Stomach smooth muscle (tissue), 2 donors: ENCODE data around the gene GET4.
A peak's percentile ranks its signal among the peaks of the same experiment; 100 is the strongest.

Experiments used
- H3K27ac ChIP-seq: one replicate; pipeline ENCODE4 v1.7.0; 2013; ENCODE audit warnings: mild to moderate bottlenecking, low read length, inconsistent platforms
- H3K27me3 ChIP-seq, 2 donors: one replicate each; pipeline ENCODE4 v1.7.0; 2013; ENCODE audit warnings: low read length in 2 of 2; ENCODE audit not compliant: insufficient read depth in 2 of 2, control insufficient read depth in 1 of 2
- H3K36me3 ChIP-seq, 2 donors: one replicate each; pipeline ENCODE4 v1.7.0; 2013; ENCODE audit warnings: low read length in 2 of 2; ENCODE audit not compliant: control insufficient read depth in 2 of 2, insufficient read depth in 2 of 2
- H3K4me1 ChIP-seq: one replicate; pipeline ENCODE4 v1.7.0; 2013; ENCODE audit warnings: low read length; ENCODE audit not compliant: control insufficient read depth, insufficient read depth
- H3K4me3 ChIP-seq, 2 donors: one replicate each; pipeline ENCODE4 v1.7.0; 2013; ENCODE audit warnings: low read length in 2 of 2
- H3K9ac ChIP-seq, 2 donors: one replicate each; pipeline ENCODE4 v1.7.0; 2013; ENCODE audit warnings: low read length in 2 of 2, mild to moderate bottlenecking in 1 of 2
- H3K9me3 ChIP-seq, 2 donors: one replicate each; pipeline ENCODE4 v1.7.0; 2013; ENCODE audit warnings: low read length in 2 of 2; ENCODE audit not compliant: control insufficient read depth in 2 of 2
- donor health status: healthy.
- donor health status: Pancreatic carcinoma.

GET4 gene

GRCh38 chr7:910441-910861 lies 34.1 kb downstream of the GET4 start:
- no peaks in the 10 kb centered on the region for H3K9me3 ChIP-seq
- H3K9ac ChIP-seq = no peak overlapping the region
- no peak overlapping the region for H3K4me3 ChIP-seq
- no peak overlapping the region for H3K27ac ChIP-seq
- H3K27me3 ChIP-seq = no peaks in the 10 kb centered on the region
- H3K4me1 ChIP-seq = peaks cover 19% of the 10 kb centered on the region
- no peaks in the 10 kb centered on the region for H3K36me3 ChIP-seq

- H3K36me3 ChIP-seq = no peaks in the 10 kb centered on the region
- no peak overlapping the region for H3K9ac ChIP-seq
- no peaks in the 10 kb centered on the region for H3K9me3 ChIP-seq
- no peaks in the 10 kb centered on the region for H3K27me3 ChIP-seq
- H3K4me1 ChIP-seq = peaks cover 21% of the 10 kb centered on the region
- no peak overlapping the region for H3K4me3 ChIP-seq
- no peak overlapping the region for H3K27ac ChIP-seq
These were observed 34.6 kb downstream of the GET4 start for GRCh38 chr7:910931-911431.

DNA sequence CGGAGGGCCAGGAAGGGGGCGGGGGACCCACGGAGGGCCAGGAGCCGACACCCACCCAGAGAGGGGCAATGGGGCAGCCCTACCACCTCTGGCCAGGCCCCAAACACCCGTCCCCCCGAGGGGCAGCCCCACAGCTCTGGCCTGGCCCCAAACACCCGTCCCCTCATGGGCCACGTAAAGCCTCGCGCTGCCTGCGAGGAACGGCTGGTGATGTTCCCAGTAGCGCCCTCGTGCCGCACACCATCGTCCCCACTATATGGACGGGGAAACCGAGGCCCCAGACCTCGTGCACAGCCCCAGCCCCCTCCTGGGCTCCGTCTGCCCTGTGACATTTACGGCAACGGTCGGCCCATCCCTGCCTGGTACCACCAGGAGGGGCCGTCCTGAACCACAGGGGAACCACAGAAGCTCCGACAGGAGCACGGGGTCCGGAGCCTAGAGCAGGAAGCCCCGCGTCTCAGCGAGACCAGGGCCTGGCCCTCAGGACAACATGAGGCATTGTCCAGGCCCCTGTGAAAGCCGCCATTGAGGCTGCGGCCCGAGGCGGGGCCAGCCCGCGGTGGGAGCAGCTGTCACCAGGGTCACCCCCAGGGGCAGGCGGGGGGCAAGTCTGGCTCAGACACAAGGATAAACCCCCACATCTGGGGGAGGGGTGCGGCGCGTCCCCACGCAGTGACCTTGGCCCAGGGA lies 35.6 kb downstream of the GET4 start:
- Histone ChIP-seq H3K9ac (no peak overlapping the region), H3K9me3 (no peaks in the 10 kb centered on the region), H3K27ac (no peak overlapping the region), H3K27me3 (no peaks in the 10 kb centered on the region), H3K4me3 (no peak overlapping the region), H3K4me1 (peaks cover 30% of the 10 kb centered on the region), H3K36me3 (no peaks in the 10 kb centered on the region)

- Histone ChIP-seq H3K4me1 (peaks cover 27% of the 10 kb centered on the region), H3K9ac (no peak overlapping the region), H3K27ac (no peak overlapping the region), H3K9me3 (no peaks in the 10 kb centered on the region), H3K27me3 (no peaks in the 10 kb centered on the region), H3K4me3 (no peak overlapping the region), H3K36me3 (peaks cover 0 to 2% of the 10 kb centered on the region in 2 donors)
These were observed 37.6 kb downstream of the GET4 start for GRCh38 chr7:913736-914520.

DNA sequence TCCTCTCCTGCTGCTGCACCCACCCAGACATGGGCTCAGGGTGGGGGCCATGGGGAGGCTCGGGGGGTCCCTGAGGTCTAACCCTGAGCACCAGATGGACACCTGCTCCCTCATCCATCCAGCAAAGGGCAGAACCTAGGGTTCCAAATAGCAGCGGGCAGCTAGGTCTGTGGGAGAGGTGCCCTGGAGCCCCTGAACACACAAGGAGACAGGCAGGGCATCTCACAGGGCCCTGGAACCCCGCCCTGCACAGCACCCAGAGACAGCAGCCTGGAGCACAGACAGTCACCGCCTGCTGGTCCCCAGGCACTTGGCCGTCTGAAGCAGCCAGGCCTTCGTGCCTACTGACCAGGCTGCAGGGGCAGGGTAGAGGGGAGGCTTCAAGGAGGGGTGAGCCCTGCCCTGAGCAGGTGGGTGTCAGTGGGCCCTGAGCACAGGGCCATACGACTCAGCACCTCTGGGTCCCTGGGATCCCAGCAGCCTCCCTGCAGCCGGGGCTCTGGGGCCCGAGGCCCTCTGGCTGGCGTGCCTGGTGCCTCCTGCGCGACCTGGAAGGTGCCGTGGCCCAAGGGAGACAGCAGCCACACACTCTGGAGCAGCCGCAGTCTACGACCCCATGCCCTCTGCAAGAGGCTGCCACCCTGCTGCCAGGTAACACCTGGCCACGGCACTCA lies 38.3 kb downstream of the GET4 start:
- Histone ChIP-seq H3K4me3 (no peak overlapping the region), H3K27ac (no peak overlapping the region), H3K9me3 (no peaks in the 10 kb centered on the region), H3K27me3 (no peaks in the 10 kb centered on the region), H3K9ac (no peak overlapping the region), H3K36me3 (peaks cover 0 to 4% of the 10 kb centered on the region in 2 donors), H3K4me1 (peaks cover 22% of the 10 kb centered on the region)

DNA sequence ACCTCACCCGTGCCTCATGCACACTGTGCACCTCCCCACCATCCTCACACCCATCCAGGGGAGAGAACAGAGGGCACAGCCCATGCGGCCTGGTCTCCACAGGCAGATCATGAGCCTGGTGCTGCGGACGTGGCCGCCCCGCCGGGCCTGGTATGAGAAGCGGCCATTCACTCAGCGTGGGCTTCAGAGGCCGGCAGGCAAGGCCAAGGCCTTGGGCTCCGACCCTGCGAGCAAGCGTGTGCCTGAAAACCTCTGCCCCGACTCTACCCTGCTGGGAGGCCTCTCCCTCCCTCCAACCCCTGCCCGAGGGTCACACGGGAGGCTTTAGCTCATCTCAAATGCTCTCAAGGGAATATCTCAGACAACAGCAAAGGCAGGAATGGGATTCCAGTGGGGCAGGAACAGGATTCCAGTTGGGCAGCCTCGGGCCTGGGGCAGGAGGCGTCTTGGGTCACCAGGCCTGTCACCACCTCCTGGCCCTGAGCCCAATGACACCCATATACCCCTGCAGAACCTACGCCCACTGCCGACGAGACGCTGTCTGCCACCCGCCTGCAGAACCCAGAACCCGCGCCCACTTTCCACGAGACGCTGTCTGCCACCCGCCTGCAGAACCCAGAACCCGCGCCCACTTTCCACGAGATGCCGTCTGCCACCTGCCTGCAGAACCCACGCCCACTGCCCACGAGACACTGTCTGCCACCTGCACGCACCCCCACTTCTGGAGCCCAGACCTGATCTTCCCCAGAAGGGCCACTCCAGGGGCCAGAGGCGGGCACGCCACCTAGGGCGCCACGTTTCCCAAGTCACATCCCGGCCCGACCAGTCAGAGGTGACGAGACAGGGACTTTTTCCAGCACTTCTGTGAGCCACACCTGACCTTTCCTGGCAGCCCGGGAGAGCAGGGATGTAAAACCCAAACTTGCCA lies 39.2 kb downstream of the GET4 start:
- H3K4me1 ChIP-seq = peaks cover 18% of the 10 kb centered on the region
- no peaks in the 10 kb centered on the region for H3K27me3 ChIP-seq
- no peak overlapping the region for H3K4me3 ChIP-seq
- H3K36me3 ChIP-seq = peaks cover 0 to 4% of the 10 kb centered on the region in 2 donors
- no peaks in the 10 kb centered on the region for H3K9me3 ChIP-seq
- H3K27ac ChIP-seq = no peak overlapping the region
- no peak overlapping the region for H3K9ac ChIP-seq

GRCh38 chr7:916291-916941 lies 40.1 kb downstream of the GET4 start:
- no peak overlapping the region for H3K9ac ChIP-seq
- H3K4me3 ChIP-seq = peak overlapping the region in 1 of 2 donors; percentile 47
- peaks cover 18% of the 10 kb centered on the region for H3K4me1 ChIP-seq
- H3K27ac ChIP-seq = no peak overlapping the region
- H3K9me3 ChIP-seq = no peaks in the 10 kb centered on the region
- H3K27me3 ChIP-seq = no peaks in the 10 kb centered on the region
- peaks cover 0 to 4% of the 10 kb centered on the region in 2 donors for H3K36me3 ChIP-seq

- H3K4me3 ChIP-seq = no peak overlapping the region
- H3K4me1 ChIP-seq = peaks cover 21% of the 10 kb centered on the region
- no peak overlapping the region for H3K9ac ChIP-seq
- no peak overlapping the region for H3K27ac ChIP-seq
- H3K9me3 ChIP-seq = no peaks in the 10 kb centered on the region
- H3K36me3 ChIP-seq = peaks cover 0 to 4% of the 10 kb centered on the region in 2 donors
- no peaks in the 10 kb centered on the region for H3K27me3 ChIP-seq
These were observed 41.1 kb downstream of the GET4 start for GRCh38 chr7:917255-918117.

GRCh38 chr7:918118-918425 lies 41.7 kb downstream of the GET4 start:
- H3K27ac ChIP-seq = no peak overlapping the region
- no peak overlapping the region for H3K4me3 ChIP-seq
- no peaks in the 10 kb centered on the region for H3K9me3 ChIP-seq
- H3K9ac ChIP-seq = no peak overlapping the region
- no peaks in the 10 kb centered on the region for H3K27me3 ChIP-seq
- H3K36me3 ChIP-seq = peaks cover 0 to 4% of the 10 kb centered on the region in 2 donors
- H3K4me1 ChIP-seq = peaks cover 21% of the 10 kb centered on the region
